ENCODE measurements around the gene CHMP6.
"Not testable (repeated sequence)": the region's sequence is repeated elsewhere in the genome, so short reads cannot be mapped to it uniquely, and the experiment has no call there.

CHMP6 gene

GRCh38 chr17:81015136-81015535 lies 23.5 kb downstream of the CHMP6 start:
- no peak for DNase-seq

- no peak for DNase-seq
Measured at GRCh38 chr17:81016575-81016974, 24.9 kb downstream of the CHMP6 start.

GRCh38 chr17:81017330-81017729 lies 25.7 kb downstream of the CHMP6 start:
- not testable (repeated sequence) for DNase-seq

- DNase-seq = peak; percentile 44
Measured at GRCh38 chr17:81018044-81018802, 26.6 kb downstream of the CHMP6 start.

GRCh38 chr17:81019563-81020442 lies 28.2 kb downstream of the CHMP6 start:
- DNase-seq = no peak

- DNase-seq = no peak
Measured at GRCh38 chr17:81020443-81020766, 28.8 kb downstream of the CHMP6 start.

GRCh38 chr17:81020767-81021497 lies 29.3 kb downstream of the CHMP6 start:
- no peak for DNase-seq

- no peak for DNase-seq
Measured at GRCh38 chr17:81021531-81022343, 30.1 kb downstream of the CHMP6 start.

- DNase-seq = no peak
Measured at GRCh38 chr17:81022344-81022676, 30.7 kb downstream of the CHMP6 start.

- DNase-seq = no peak
Measured at GRCh38 chr17:81025065-81025740, 33.6 kb downstream of the CHMP6 start.

GRCh38 chr17:81025741-81026129 lies 34.1 kb downstream of the CHMP6 start:
- no peak for DNase-seq

- no peak for DNase-seq
Measured at GRCh38 chr17:81026266-81027036, 34.8 kb downstream of the CHMP6 start.

GRCh38 chr17:81027038-81027437 lies 35.4 kb downstream of the CHMP6 start:
- DNase-seq = no peak

- no peak for DNase-seq
Measured at GRCh38 chr17:81027591-81028505, 36.2 kb downstream of the CHMP6 start.

GRCh38 chr17:81028506-81028858 lies 36.8 kb downstream of the CHMP6 start:
- no peak for DNase-seq

GRCh38 chr17:81029859-81030258 lies 38.2 kb downstream of the CHMP6 start:
- no peak for DNase-seq

- not testable (repeated sequence) for DNase-seq
Measured at GRCh38 chr17:81030312-81030711, 38.7 kb downstream of the CHMP6 start.

- no peak for DNase-seq
Measured at GRCh38 chr17:81030741-81031565, 39.3 kb downstream of the CHMP6 start.

Data from fibroblast of skin of abdomen (primary cell).